Measurements from ENCODE around the gene TRIM9.

The TRIM9 gene

DNA sequence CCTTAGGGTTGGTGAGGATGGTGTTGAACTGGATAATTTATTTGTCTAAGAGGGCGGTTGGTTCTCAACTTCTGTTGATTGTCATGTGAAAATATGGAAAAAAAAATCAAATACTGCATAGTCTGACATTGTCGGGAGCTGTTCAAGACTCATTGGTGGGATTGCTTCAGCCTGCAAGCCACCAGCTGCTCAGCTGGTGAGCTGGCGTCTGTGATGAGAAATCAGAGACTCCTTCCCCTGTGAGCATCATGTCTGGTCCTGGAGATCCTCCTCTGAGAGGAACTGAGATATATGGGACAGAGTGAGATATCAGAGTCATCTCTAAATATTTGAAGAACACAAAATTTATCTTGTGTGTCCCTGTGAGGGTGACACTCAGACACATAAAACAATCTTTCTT is 49.9 kb downstream of the TRIM9 start:
- TF ChIP-seq, protein P1, sequence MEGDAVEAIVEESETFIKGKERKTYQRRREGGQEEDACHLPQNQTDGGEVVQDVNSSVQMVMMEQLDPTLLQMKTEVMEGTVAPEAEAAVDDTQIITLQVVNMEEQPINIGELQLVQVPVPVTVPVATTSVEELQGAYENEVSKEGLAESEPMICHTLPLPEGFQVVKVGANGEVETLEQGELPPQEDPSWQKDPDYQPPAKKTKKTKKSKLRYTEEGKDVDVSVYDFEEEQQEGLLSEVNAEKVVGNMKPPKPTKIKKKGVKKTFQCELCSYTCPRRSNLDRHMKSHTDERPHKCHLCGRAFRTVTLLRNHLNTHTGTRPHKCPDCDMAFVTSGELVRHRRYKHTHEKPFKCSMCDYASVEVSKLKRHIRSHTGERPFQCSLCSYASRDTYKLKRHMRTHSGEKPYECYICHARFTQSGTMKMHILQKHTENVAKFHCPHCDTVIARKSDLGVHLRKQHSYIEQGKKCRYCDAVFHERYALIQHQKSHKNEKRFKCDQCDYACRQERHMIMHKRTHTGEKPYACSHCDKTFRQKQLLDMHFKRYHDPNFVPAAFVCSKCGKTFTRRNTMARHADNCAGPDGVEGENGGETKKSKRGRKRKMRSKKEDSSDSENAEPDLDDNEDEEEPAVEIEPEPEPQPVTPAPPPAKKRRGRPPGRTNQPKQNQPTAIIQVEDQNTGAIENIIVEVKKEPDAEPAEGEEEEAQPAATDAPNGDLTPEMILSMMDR (IDR thresholded peaks at IDR 0.05; ENCODE audit: control insufficient read depth, extremely low read depth, insufficient read depth) = no peak
- DNase-seq (ENCODE audit: low read depth) = no peak

GRCh38 chr14:51041883-51042282 is 53.0 kb downstream of the TRIM9 start:
- TF ChIP-seq, protein P1 (IDR thresholded peaks at IDR 0.05; ENCODE audit: control insufficient read depth, extremely low read depth, insufficient read depth) = no peak
- no peak for DNase-seq (ENCODE audit: low read depth)
- H3K4me3 ChIP-seq (ENCODE audit: low read depth, low read length) = no peak overlapping the region

More for the DNA sequence above, 49.9 kb downstream of the TRIM9 start:
- H3K4me3 ChIP-seq (ENCODE audit: low read depth, low read length) = no peak overlapping the region

DNA sequence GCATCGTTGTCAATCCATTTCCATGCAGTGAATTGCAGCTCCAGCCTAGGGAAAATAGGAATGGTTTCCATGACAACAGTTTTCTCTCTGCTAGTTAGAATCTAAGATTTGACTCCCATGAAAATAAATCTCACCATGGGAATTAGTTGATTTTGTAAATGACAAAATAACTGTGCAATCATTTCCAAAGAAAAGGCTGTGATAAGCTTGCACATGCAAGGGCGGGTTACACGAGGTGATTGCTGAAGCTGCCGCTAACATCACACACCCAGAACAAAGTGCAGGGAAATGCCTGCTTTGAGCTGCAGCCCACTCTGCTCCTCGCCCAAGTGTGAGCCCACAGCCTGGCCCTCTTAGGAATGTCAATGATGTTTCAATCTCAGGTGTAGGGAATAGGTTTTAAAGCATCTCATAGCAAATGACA is 53.8 kb downstream of the TRIM9 start:
- DNase-seq (ENCODE audit: low read depth) = no peak
- TF ChIP-seq, protein P1 (IDR thresholded peaks at IDR 0.05; ENCODE audit: control insufficient read depth, extremely low read depth, insufficient read depth) = no peak

DNA sequence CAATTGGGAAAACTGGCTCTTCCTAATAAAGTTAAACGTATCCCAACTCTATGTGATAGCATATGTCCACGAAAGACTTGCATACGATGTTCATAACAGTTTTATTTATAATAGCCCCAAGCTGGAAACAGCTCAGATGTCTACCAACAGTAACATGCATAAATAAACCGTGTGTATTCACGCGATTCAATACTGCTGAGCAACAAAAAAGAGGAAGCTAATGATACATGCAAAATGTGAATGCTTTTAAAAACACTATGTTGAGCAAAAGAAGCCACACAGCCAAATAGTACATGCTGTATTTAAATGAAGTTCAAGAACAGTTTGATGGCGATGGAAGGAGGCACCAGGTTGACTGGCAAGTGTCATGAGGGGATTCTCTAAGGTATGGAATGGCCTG is 55.7 kb downstream of the TRIM9 start:
- no peak for DNase-seq (ENCODE audit: low read depth)
- TF ChIP-seq, protein P1 (IDR thresholded peaks at IDR 0.05; ENCODE audit: control insufficient read depth, extremely low read depth, insufficient read depth) = no peak
- no peak overlapping the region for H3K4me3 ChIP-seq (ENCODE audit: low read depth, low read length)

More for the DNA sequence above, 53.8 kb downstream of the TRIM9 start:
- no peak overlapping the region for H3K4me3 ChIP-seq (ENCODE audit: low read depth, low read length)

DNA sequence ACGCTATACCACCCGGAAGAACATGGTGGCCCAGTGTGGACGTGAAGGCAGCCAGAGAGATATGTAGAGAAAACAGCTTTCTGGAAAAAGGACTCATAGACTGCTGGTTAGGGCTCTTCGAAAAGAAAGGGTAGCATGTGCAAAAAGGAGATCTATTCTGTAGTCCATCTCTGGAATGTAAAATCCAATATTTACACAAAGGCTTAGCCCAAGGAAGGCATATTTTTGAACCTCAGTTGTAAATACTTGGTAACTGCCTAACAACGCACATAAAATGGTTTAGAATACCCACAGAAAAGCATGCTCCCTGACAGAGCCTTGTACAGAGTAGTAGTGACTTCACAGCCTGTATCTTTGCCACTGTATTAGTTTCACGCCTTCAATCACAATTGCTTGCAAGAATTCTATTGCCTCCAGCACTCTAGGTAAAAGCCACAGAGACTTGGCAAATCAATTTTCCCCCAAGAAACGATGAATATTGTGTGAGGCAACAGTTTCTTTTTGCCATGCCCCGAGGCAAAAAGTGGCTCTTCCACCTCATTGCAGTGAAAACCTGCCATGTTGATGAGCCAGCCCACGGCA is 59.2 kb downstream of the TRIM9 start:
- no peak overlapping the region for H3K4me3 ChIP-seq (ENCODE audit: low read depth, low read length)
- DNase-seq (ENCODE audit: low read depth) = no peak
- TF ChIP-seq, protein P1 (IDR thresholded peaks at IDR 0.05; ENCODE audit: control insufficient read depth, extremely low read depth, insufficient read depth) = no peak

GRCh38 chr14:51028851-51029754 is 65.8 kb downstream of the TRIM9 start:
- no peak overlapping the region for H3K4me3 ChIP-seq (ENCODE audit: low read depth, low read length)
- no peak for DNase-seq (ENCODE audit: low read depth)
- TF ChIP-seq, protein P1 (IDR thresholded peaks at IDR 0.05; ENCODE audit: control insufficient read depth, extremely low read depth, insufficient read depth) = no peak

Data from LNCaP clone FGC (cell line).